SK-N-SH (cell line): Measurements from ENCODE around the gene JADE2. TPM values are rescaled to one million over a fixed set of nuclear protein-coding genes. Genes with fewer than 3 reads are reported as not detected.

Source experiments
- CTCF ChIA-PET: fragments of 300-600, 350-600 bp; formaldehyde crosslinking; extraction: SDS; loops from one replicate; lab custom pipeline; 2021; lab: Yijun Ruan, JAX
- POLR2A ChIA-PET: fragments of 350-600 bp; sonication (Branson Sonifier 250); formaldehyde crosslinking; extraction: SDS; loops from one replicate; lab custom pipeline; 2020; ENCODE audit warnings: antibody characterized with exemption, inconsistent platforms; lab: Yijun Ruan, JAX
- DNase-seq: peaks from one replicate; pipeline ENCODE4 v3.0.0; 2012
- H2AFZ ChIP-seq: fragments of 200-600 bp; sonication (generic); 2 replicates; pipeline ENCODE4 v1.8.1; 2016; ENCODE audit warnings: antibody characterized with exemption, mild to moderate bottlenecking, low read depth
- H3F3A ChIP-seq: fragments of 200-600 bp; sonication (generic); replicated peaks from 2 replicates; pipeline ENCODE3; 2016; ENCODE audit warnings: antibody characterized with exemption, mild to moderate bottlenecking; ENCODE audit not compliant: insufficient read depth
- H3K27ac ChIP-seq, 2 experiments: fragments of 200-500 bp in 1 of 2; fragments of 200-600 bp in 1 of 2; sonication (Bioruptor generic) in 1 of 2; sonication (generic), shearing (Covaris generic) in 1 of 2; 2 replicates each; pipeline versions ENCODE4 v1.5.1 to v1.6.1; 2014 to 2016; ENCODE audit warnings: low read depth in 2 of 2, inconsistent platforms in 1 of 2, low read length in 1 of 2, mild to moderate bottlenecking in 1 of 2, mixed read lengths in 1 of 2
- H3K27me3 ChIP-seq: fragments of 200-600 bp; sonication (generic), shearing (Covaris generic); 2 replicates; pipeline ENCODE4 v1.6.1; 2016; ENCODE audit warnings: mixed run types; ENCODE audit not compliant: insufficient read depth
- H3K36me3 ChIP-seq, 2 experiments: fragments of 200-500 bp in 1 of 2; fragments of 200-600 bp in 1 of 2; sonication (Bioruptor generic) in 1 of 2; sonication (generic) in 1 of 2; replicated peaks in 1 of 2; 2 replicates each; pipeline versions ENCODE3 to v1.5.1; 2014 to 2016; ENCODE audit warnings: low read length in 1 of 2, mild to moderate bottlenecking in 1 of 2; ENCODE audit not compliant: insufficient read depth in 2 of 2, control insufficient read depth in 1 of 2
- H3K4me1 ChIP-seq, 2 experiments: fragments of 200-500 bp in 1 of 2; fragments of 200-600 bp in 1 of 2; sonication (Bioruptor generic) in 1 of 2; sonication (generic), shearing (Covaris generic) in 1 of 2; 2 replicates each; pipeline versions ENCODE4 v1.5.1 to v1.6.1; 2014 to 2016; ENCODE audit warnings: low read depth in 1 of 2, low read length in 1 of 2, mixed run types in 1 of 2; ENCODE audit not compliant: insufficient read depth in 2 of 2, control insufficient read depth in 1 of 2
- H3K4me2 ChIP-seq: fragments of 200-600 bp; sonication (generic), shearing (Covaris generic); 2 replicates; pipeline ENCODE4 v1.6.1; 2017; ENCODE audit warnings: mixed run types
- H3K4me3 ChIP-seq, 2 experiments: fragments of 200-500 bp in 1 of 2; fragments of 200-600 bp in 1 of 2; sonication (Bioruptor generic) in 1 of 2; sonication (generic), shearing (Covaris generic) in 1 of 2; 2 replicates each; pipeline versions ENCODE4 v1.5.1 to v1.8.1; 2014 to 2016; ENCODE audit warnings: low read depth in 2 of 2, inconsistent platforms in 1 of 2, low read length in 1 of 2, mild to moderate bottlenecking in 1 of 2, mixed read lengths in 1 of 2, moderate library complexity in 1 of 2
- H3K79me2 ChIP-seq: fragments of 200-600 bp; sonication (generic); 2 replicates; pipeline ENCODE4 v1.8.1; 2017; ENCODE audit warnings: mild to moderate bottlenecking; ENCODE audit not compliant: insufficient read depth
- H3K9ac ChIP-seq: fragments of 200-600 bp; sonication (generic); 2 replicates; pipeline ENCODE4 v1.6.1; 2017; ENCODE audit warnings: mixed run types
- H3K9me2 ChIP-seq: fragments of 200-600 bp; sonication (generic); 2 replicates; pipeline ENCODE4 v1.6.1; 2017; ENCODE audit warnings: mixed run types
- H3K9me3 ChIP-seq: fragments of 200-600 bp; sonication (generic); 2 replicates; pipeline ENCODE4 v1.6.1; 2017; ENCODE audit warnings: mixed run types, mild to moderate bottlenecking, moderate library complexity
- H4K20me1 ChIP-seq: fragments of 200-600 bp; sonication (generic); 2 replicates; pipeline ENCODE4 v1.6.1; 2017; ENCODE audit warnings: mild to moderate bottlenecking, mixed run types; ENCODE audit not compliant: insufficient read depth
- CTCF ChIP-seq: fragments of 200-600 bp; sonication (generic); IDR thresholded peaks from 2 replicates; pipeline ENCODE4 v1.6.1; 2017; ENCODE audit warnings: antibody characterized with exemption, mild to moderate bottlenecking, moderate library complexity
- ELF1 ChIP-seq: IDR thresholded peaks from 2 replicates; pipeline ENCODE4 v1.4.0; 2012
- EP300 ChIP-seq, 2 experiments: IDR thresholded peaks; 2 replicates each; pipeline versions ENCODE4 v1.4.0 to v1.6.1; 2012; ENCODE audit warnings: borderline replicate concordance in 1 of 2, low read depth in 1 of 2, low read length in 1 of 2
- FOSL2 ChIP-seq: IDR thresholded peaks from 2 replicates; pipeline ENCODE4 v1.4.0; 2012; ENCODE audit warnings: low read depth, mild to moderate bottlenecking, moderate library complexity, borderline replicate concordance
- FOXJ3 ChIP-seq: sonication (generic); formaldehyde crosslinking; IDR thresholded peaks from 2 replicates; pipeline ENCODE4 v1.5.1; 2020; ENCODE audit warnings: mild to moderate bottlenecking, missing genetic modification reagents
- FOXM1 ChIP-seq: IDR thresholded peaks from 2 replicates; pipeline ENCODE4 v1.4.0; 2012; ENCODE audit warnings: low read depth, mild to moderate bottlenecking
- GABPA ChIP-seq: IDR thresholded peaks from 2 replicates; pipeline ENCODE4 v1.4.0; 2012; ENCODE audit warnings: low read depth, mild to moderate bottlenecking
- GATA2 ChIP-seq: sonication (generic); formaldehyde crosslinking; IDR thresholded peaks from 2 replicates; pipeline ENCODE4 v1.5.0; 2020; ENCODE audit warnings: mild to moderate bottlenecking, missing genetic modification reagents
- JUND ChIP-seq: IDR thresholded peaks from 2 replicates; pipeline ENCODE4 v1.4.0; 2012
- MAX ChIP-seq: IDR thresholded peaks from 2 replicates; pipeline ENCODE4 v1.4.0; 2012; ENCODE audit warnings: low read depth
- MEF2A ChIP-seq: IDR thresholded peaks from 2 replicates; pipeline ENCODE4 v1.4.0; 2012; ENCODE audit warnings: low read depth, borderline replicate concordance
- NRF1 ChIP-seq: IDR thresholded peaks from 2 replicates; pipeline ENCODE4 v1.6.1; 2012; ENCODE audit warnings: low read depth, mild to moderate bottlenecking, low read length
- POLR2AphosphoS5 ChIP-seq: IDR thresholded peaks from 2 replicates; pipeline ENCODE4 v1.6.1; 2012; ENCODE audit warnings: low read depth, low read length
- RAD21 ChIP-seq: IDR thresholded peaks from 2 replicates; pipeline ENCODE4 v1.6.1; 2012; ENCODE audit warnings: mild to moderate bottlenecking, low read length
- RXRA ChIP-seq: IDR thresholded peaks from 2 replicates; pipeline ENCODE4 v1.4.0; 2012; ENCODE audit warnings: low read depth, mild to moderate bottlenecking, borderline replicate concordance
- SIN3A ChIP-seq: IDR thresholded peaks from 2 replicates; pipeline ENCODE4 v1.6.1; 2012; ENCODE audit warnings: low read depth, mild to moderate bottlenecking, low read length, moderate library complexity, borderline replicate concordance
- SMC3 ChIP-seq: IDR thresholded peaks from 2 replicates; pipeline ENCODE4 v1.6.1; 2012; ENCODE audit warnings: low read depth, low read length, improper control_type of control experiment
- TCF12 ChIP-seq: IDR thresholded peaks from 2 replicates; pipeline ENCODE4 v1.4.0; 2012
- TEAD4 ChIP-seq: IDR thresholded peaks from 2 replicates; pipeline ENCODE4 v1.4.0; 2012; ENCODE audit warnings: mild to moderate bottlenecking, borderline replicate concordance; ENCODE audit not compliant: insufficient read depth
- WGBS: methylation state at CpG from one replicate; pipeline ENCODE4 v1.1.6; 2017; ENCODE audit warnings: low lambda C conversion rate; 5-methylcytosine and 5-hydroxymethylcytosine counted together
- polyA plus RNA-seq, 3 experiments: library from polyadenylated mRNA; depleted of rRNA; stranded (reverse); fragments of >200 nt; gene quantifications; 2 replicates each; pipeline ENCODE4 v1.2.3, GENCODE V29; 2012
- TF ChIP-seq, protein P1 (sequence below): fragments of 150-350 bp; IDR thresholded peaks from 2 replicates; pipeline ENCODE4 v1.6.1; 2016; ENCODE audit warnings: mild to moderate bottlenecking, low read depth, low read length

Gene JADE2
- polyA plus RNA-seq, 1 of the 3 experiments (the other 2 are of a cell fraction) = 25.7 TPM

DNA sequence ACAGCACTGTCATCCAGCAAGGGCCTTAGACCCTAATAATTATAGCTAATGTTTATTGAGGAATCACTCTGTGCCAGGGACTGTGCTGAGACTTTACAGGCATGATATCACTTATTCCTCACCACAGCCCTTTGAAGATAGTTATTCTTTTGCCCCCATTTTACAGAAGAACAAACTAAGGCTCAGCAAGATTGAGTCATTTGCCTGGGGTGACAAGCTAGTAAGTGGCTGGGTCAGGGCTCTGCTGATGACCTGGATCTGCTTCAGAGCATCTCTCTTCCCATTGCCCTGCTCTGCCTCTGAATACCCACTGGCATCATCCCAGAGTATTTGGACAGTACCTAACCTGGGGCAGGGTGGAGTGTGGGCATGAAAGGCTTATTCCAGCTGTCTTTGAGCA is 11.8 kb downstream of the JADE2 start (continued):
- TF ChIP-seq SIN3A (no peak), MAX (no peak), ELF1 (no peak), TCF12 (no peak), EP300 (IDR thresholded peaks at IDR 0.05; ENCODE audit: borderline replicate concordance in 1 of 2, low read depth in 1 of 2, low read length in 1 of 2) (no peak), POLR2AphosphoS5 (no peak), FOSL2 (no peak)

DNA sequence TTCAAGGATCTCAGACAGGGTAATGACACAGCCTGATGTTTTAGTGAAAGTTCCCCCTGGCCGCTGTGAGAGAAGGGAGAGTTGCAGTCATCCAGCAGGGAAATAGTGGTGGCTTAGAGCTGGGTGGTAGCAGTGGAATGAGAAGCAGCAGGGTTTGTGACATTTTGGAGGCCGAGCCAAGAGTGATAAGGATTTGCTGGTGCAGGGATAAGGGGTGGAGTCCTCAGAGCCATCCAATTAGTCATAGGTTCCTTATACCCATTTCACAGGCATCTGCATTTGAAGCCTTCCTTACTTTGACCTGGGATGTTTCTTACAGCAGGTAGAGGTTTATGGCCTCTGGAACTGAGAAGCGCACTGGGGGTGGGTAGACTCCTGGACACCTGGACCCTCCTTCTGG is 12.8 kb downstream of the JADE2 start:
- ChIA-PET POLR2A (no interaction called here), CTCF (interaction anchor here (1.0 to 3.8 kb wide), 3 partner anchors 11 to 49 kb away, joined by 3 to 18 read pairs (median 3); no protein-coding TSS in a partner anchor)
- H3K27ac ChIP-seq = no peak overlapping the region
- peaks cover 39% of the 10 kb centered on the region for H3K79me2 ChIP-seq
- no peaks in the 10 kb centered on the region for H3K9me3 ChIP-seq
- no peaks in the 10 kb centered on the region for H3F3A ChIP-seq
- no peak overlapping the region for H3K9ac ChIP-seq
- no peak overlapping the region for H3K4me3 ChIP-seq
- DNase-seq = no peak
- 86% methylated on average over 3 of the region's 3 CpGs for WGBS
- H3K9me2 ChIP-seq = no peaks in the 10 kb centered on the region
- no peaks in the 10 kb centered on the region; a peak in 1 of 4 replicates for H3K4me1 ChIP-seq
- H3K4me2 ChIP-seq = no peak overlapping the region
- no peaks in the 10 kb centered on the region for H3K27me3 ChIP-seq
- peaks cover 12 to 40% of the 10 kb centered on the region in 2 experiments for H3K36me3 ChIP-seq
- no peak overlapping the region for H2AFZ ChIP-seq
- TF ChIP-seq SMC3 = no peak
- H4K20me1 ChIP-seq = peaks cover 61% of the 10 kb centered on the region

DNA sequence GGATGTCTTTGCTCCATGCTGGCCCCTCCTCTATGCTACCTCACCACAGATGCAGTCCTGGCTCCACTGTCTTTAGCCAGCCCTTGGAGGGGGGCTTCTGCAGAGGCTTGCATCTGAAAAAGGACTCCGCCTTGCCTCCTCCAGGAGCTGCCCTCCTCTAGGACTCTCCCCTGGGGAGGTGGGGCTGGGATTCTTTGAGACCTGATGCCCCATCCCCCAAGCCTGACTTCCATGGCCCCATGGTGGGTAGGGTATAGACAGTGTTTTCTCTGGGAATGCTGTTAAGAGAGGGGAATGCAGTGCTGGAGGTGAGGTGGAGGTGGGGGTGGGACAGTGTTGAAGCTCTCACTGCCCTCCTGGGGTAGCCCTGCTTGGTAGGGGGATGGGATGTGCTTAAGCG is 14.3 kb downstream of the JADE2 start:
- no peaks in the 10 kb centered on the region for H3K27me3 ChIP-seq
- no peaks in the 10 kb centered on the region; a peak in 1 of 4 replicates for H3K4me1 ChIP-seq
- no peak for DNase-seq
- H3K9me2 ChIP-seq = no peaks in the 10 kb centered on the region
- POLR2A ChIA-PET = no interaction called here
- H3K36me3 ChIP-seq = peaks cover 12 to 44% of the 10 kb centered on the region in 2 experiments
- no peak overlapping the region for H3K27ac ChIP-seq
- no peak overlapping the region for H2AFZ ChIP-seq
- no peak overlapping the region for H3K4me3 ChIP-seq
- peaks cover 51% of the 10 kb centered on the region for H4K20me1 ChIP-seq
- peaks cover 25% of the 10 kb centered on the region for H3K79me2 ChIP-seq
- no peak overlapping the region for H3K9ac ChIP-seq
- H3F3A ChIP-seq = no peaks in the 10 kb centered on the region
- H3K9me3 ChIP-seq = no peaks in the 10 kb centered on the region
- 96% methylated on average over 2 of the region's 2 CpGs for WGBS
- CTCF ChIA-PET = interaction anchor here (1.2 to 1.9 kb wide), 2 partner anchors 13 to 38 kb away, joined by 3 to 9 read pairs; no protein-coding TSS in a partner anchor
- no peak overlapping the region for H3K4me2 ChIP-seq
- TF ChIP-seq CTCF (no peak), SIN3A (no peak), RXRA (no peak), GATA2 (CRISPR knock-in tag) (no peak), MEF2A (no peak), SMC3 (no peak), GABPA (no peak), FOXJ3 (CRISPR knock-in tag) (no peak), RAD21 (no peak), NRF1 (no peak), JUND (no peak), FOXM1 (no peak), TEAD4 (no peak)
- TF ChIP-seq, protein P1, sequence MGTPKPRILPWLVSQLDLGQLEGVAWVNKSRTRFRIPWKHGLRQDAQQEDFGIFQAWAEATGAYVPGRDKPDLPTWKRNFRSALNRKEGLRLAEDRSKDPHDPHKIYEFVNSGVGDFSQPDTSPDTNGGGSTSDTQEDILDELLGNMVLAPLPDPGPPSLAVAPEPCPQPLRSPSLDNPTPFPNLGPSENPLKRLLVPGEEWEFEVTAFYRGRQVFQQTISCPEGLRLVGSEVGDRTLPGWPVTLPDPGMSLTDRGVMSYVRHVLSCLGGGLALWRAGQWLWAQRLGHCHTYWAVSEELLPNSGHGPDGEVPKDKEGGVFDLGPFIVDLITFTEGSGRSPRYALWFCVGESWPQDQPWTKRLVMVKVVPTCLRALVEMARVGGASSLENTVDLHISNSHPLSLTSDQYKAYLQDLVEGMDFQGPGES = no peak
